Small intestine (tissue), 7 donors: ENCODE measurements around the gene TEDC2. TPM values are rescaled to one million over a fixed set of nuclear protein-coding genes. Genes with fewer than 3 reads are reported as not detected.
A peak's percentile ranks its signal among the peaks of the same experiment; 100 is the strongest.

Experiments used
- DNase-seq, 2 donors: peaks; one replicate each; pipeline versions ENCODE4 v3.0.0 to v3.0.0-alpha.2; 2013
- FAIRE-seq: peaks from 2 replicates; lab custom pipeline; 2012; peaks lifted over from hg19 to GRCh38; lab: Jason Lieb, UNC
- H3K27ac ChIP-seq, 3 donors: one replicate each; pipeline ENCODE4 v1.5.1; 2013; ENCODE audit warnings: low read length in 2 of 3, mild to moderate bottlenecking in 2 of 3, control low read depth in 1 of 3, inconsistent platforms in 1 of 3, low read depth in 1 of 3, moderate library complexity in 1 of 3
- H3K27me3 ChIP-seq, 3 donors: one replicate each; pipeline ENCODE4 v1.6.1; 2013; ENCODE audit warnings: low read length in 3 of 3, inconsistent platforms in 1 of 3; ENCODE audit not compliant: control insufficient read depth in 3 of 3, insufficient read depth in 3 of 3
- H3K36me3 ChIP-seq, 3 donors: one replicate each; pipeline ENCODE4 v1.6.1; 2013; ENCODE audit warnings: low read length in 3 of 3, inconsistent platforms in 1 of 3, low read depth in 1 of 3, mild to moderate bottlenecking in 1 of 3, moderate library complexity in 1 of 3; ENCODE audit not compliant: control insufficient read depth in 3 of 3, insufficient read depth in 2 of 3
- H3K4me1 ChIP-seq, 3 donors: one replicate each; pipeline ENCODE4 v1.6.1; 2013; ENCODE audit warnings: low read length in 2 of 3, inconsistent platforms in 1 of 3, low read depth in 1 of 3, mild to moderate bottlenecking in 1 of 3, moderate library complexity in 1 of 3; ENCODE audit not compliant: control insufficient read depth in 3 of 3, insufficient read depth in 2 of 3
- H3K4me3 ChIP-seq, 3 donors: one replicate each; pipeline ENCODE4 v1.5.1; 2013; ENCODE audit warnings: low read length in 3 of 3, control low read depth in 1 of 3, inconsistent platforms in 1 of 3, low read depth in 1 of 3, mild to moderate bottlenecking in 1 of 3, moderate library complexity in 1 of 3
- H3K9me3 ChIP-seq, 2 donors: one replicate each; pipeline ENCODE4 v1.6.1; 2013; ENCODE audit warnings: low read depth in 1 of 2, low read length in 1 of 2; ENCODE audit not compliant: control insufficient read depth in 2 of 2, insufficient read depth in 1 of 2
- WGBS, 3 donors: extraction: QIAGEN DNeasy Blood & Tissue Kit; methylation state at CpG; one replicate each; pipeline ENCODE4 v1.1.7; 2013; 5-methylcytosine and 5-hydroxymethylcytosine counted together
- polyA plus RNA-seq, 4 donors: library from polyadenylated mRNA; stranded (reverse) in 3 of 4; unstranded in 1 of 4; fragments of 200-250 nt in 3 of 4; fragments of 120-200 nt in 1 of 4; gene quantifications; one replicate each; pipeline versions ENCODE4 v1.2.1 to v1.2.3, GENCODE V29; 2013
- donor health status: healthy with polysubstance abuse.
- donor health status: control.
- donor health status: control.
- donor health status: Bipolar disorder and iron deficiency.
- donor health status: healthy.

The TEDC2 gene
- polyA plus RNA-seq, 4 donors, result 0.67 to 7.7 (median 3.0) TPM

DNA sequence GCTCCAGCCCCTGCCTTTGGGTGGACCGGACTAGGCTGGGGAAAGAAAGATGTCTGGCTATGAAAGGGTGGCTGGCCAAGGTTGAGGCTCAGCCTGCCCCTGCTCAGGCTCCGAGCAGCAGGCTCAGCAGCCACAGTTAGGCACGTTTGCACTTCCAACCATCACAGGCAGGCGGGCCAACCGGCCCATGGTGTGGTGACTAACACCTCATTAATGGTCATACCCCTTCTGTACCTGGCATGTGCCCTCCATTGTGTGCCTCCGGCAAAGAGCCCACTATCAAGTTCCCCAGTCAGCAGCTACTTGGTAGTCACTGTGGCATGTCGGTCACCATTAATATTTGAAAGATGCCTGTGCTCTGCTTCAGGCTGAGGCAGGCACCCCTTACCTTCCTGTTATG is 21.8 kb downstream of the TEDC2 start:
- no peaks in the 10 kb centered on the region for H3K27me3 ChIP-seq
- 67 to 78% (median 73%) methylated on average over 7 of the region's 7 CpGs for whole genome bisulfite sequencing, 3 donors
- no peak for DNase-seq
- FAIRE-seq, result no peak
- H3K4me1 ChIP-seq, result peaks cover 0 to 25% (median 0%) of the 10 kb centered on the region in 3 donors
- H3K36me3 ChIP-seq, result peaks cover 0 to 46% (median 0%) of the 10 kb centered on the region in 3 donors
- H3K9me3 ChIP-seq, result no peaks in the 10 kb centered on the region
- no peak overlapping the region for H3K4me3 ChIP-seq
- no peak overlapping the region for H3K27ac ChIP-seq

GRCh38 chr16:2482249-2482648 is 22.3 kb downstream of the TEDC2 start:
- no peaks in the 10 kb centered on the region for H3K9me3 ChIP-seq
- no peak for FAIRE-seq
- 74 to 82% (median 80%) methylated on average over 13 of the region's 13 CpGs for WGBS, 3 donors
- DNase-seq, result no peak
- H3K36me3 ChIP-seq, result peaks cover 0 to 51% (median 0%) of the 10 kb centered on the region in 3 donors
- peaks cover 0 to 28% (median 0%) of the 10 kb centered on the region in 3 donors for H3K4me1 ChIP-seq
- H3K27me3 ChIP-seq, result no peaks in the 10 kb centered on the region
- H3K4me3 ChIP-seq, result no peak overlapping the region
- H3K27ac ChIP-seq, result no peak overlapping the region

- DNase-seq, result no peak
- Histone ChIP-seq H3K36me3 (peaks cover 0 to 51% (median 0%) of the 10 kb centered on the region in 3 donors), H3K9me3 (no peaks in the 10 kb centered on the region), H3K4me1 (peaks cover 0 to 34% (median 0%) of the 10 kb centered on the region in 3 donors), H3K4me3 (no peak overlapping the region), H3K27ac (no peak overlapping the region), H3K27me3 (no peaks in the 10 kb centered on the region)
- no peak for FAIRE-seq
- 61 to 87% (median 74%) methylated on average over 30 to 32 of the region's 32 CpGs for WGBS, 3 donors
Observed at GRCh38 chr16:2482708-2483534, 23.0 kb downstream of the TEDC2 start.

DNA sequence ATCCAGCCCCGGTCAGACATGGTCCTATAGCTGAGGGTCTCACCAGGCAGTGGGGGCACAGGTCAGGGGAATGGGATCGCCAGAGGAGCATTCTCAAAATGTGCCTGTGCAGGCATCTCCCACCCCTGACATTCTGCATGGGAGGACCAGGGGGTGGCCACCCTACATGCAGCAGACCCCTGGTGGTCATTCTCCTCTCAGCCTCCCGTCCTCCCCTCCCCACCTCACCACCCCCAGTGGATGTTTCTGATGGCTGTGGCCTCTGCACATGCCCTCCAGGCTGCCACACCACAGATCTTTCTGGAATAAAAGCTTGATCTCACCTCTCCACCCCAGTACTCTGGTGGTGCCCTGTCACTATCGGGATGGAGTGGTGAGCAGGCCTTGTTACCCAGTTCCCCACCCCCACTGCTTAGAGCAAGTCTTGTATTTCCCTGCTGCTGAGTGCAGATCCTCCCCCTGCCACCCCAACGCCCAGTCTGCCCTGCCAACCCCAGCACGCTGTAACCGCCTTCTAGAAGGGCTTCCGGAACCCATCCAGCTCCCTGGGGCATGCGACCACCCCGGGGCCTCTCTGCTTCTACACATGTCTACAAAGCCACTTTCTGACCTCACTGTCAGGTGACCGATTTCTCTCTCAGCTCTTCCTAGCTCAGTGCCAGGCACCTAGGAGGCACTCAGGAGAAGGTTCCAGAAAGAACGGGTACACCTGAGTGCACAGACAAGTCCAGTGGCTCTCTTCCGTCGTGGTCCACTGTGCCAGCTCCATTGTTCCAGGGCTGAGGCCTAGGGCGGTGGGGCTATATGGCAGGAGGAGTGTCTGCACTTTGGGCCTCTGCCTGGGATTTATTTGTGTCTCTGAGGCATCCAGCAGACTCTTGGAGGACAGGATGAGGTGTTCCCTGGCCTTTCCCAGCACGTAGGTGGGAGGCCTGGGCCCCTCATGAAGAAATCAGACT is 24.3 kb downstream of the TEDC2 start:
- no peak for FAIRE-seq
- Histone ChIP-seq H3K4me3 (no peak overlapping the region), H3K9me3 (no peaks in the 10 kb centered on the region), H3K36me3 (peaks cover 0 to 47% (median 0%) of the 10 kb centered on the region in 3 donors), H3K27me3 (no peaks in the 10 kb centered on the region), H3K27ac (no peak overlapping the region), H3K4me1 (peaks cover 0 to 37% (median 0%) of the 10 kb centered on the region in 3 donors)
- WGBS, 3 donors, result 93 to 94% (median 94%) methylated on average over 16 of the region's 16 CpGs
- no peak for DNase-seq

GRCh38 chr16:2484898-2485508 is 25.1 kb downstream of the TEDC2 start:
- peaks cover 0 to 48% (median 0%) of the 10 kb centered on the region in 3 donors for H3K36me3 ChIP-seq
- H3K4me1 ChIP-seq, result peaks cover 0 to 37% (median 0%) of the 10 kb centered on the region in 3 donors
- DNase-seq, result peak in 1 of 2 donors; percentile 55
- no peak for FAIRE-seq
- H3K9me3 ChIP-seq, result no peaks in the 10 kb centered on the region
- no peak overlapping the region for H3K4me3 ChIP-seq
- no peaks in the 10 kb centered on the region for H3K27me3 ChIP-seq
- H3K27ac ChIP-seq, result no peak overlapping the region
- 73 to 83% (median 80%) methylated on average over 13 of the region's 13 CpGs for WGBS, 3 donors

GRCh38 chr16:2485811-2486507 is 26.1 kb downstream of the TEDC2 start:
- no peaks in the 10 kb centered on the region for H3K9me3 ChIP-seq
- H3K27ac ChIP-seq, result no peak overlapping the region
- no peak for DNase-seq
- H3K36me3 ChIP-seq, result peaks cover 0 to 53% (median 2%) of the 10 kb centered on the region in 3 donors
- H3K27me3 ChIP-seq, result no peaks in the 10 kb centered on the region
- FAIRE-seq, result no peak
- H3K4me3 ChIP-seq, result no peak overlapping the region
- WGBS, 3 donors, result 84 to 90% (median 85%) methylated on average over 31 to 33 of the region's 33 CpGs
- H3K4me1 ChIP-seq, result peaks cover 0 to 37% (median 0%) of the 10 kb centered on the region in 3 donors

DNA sequence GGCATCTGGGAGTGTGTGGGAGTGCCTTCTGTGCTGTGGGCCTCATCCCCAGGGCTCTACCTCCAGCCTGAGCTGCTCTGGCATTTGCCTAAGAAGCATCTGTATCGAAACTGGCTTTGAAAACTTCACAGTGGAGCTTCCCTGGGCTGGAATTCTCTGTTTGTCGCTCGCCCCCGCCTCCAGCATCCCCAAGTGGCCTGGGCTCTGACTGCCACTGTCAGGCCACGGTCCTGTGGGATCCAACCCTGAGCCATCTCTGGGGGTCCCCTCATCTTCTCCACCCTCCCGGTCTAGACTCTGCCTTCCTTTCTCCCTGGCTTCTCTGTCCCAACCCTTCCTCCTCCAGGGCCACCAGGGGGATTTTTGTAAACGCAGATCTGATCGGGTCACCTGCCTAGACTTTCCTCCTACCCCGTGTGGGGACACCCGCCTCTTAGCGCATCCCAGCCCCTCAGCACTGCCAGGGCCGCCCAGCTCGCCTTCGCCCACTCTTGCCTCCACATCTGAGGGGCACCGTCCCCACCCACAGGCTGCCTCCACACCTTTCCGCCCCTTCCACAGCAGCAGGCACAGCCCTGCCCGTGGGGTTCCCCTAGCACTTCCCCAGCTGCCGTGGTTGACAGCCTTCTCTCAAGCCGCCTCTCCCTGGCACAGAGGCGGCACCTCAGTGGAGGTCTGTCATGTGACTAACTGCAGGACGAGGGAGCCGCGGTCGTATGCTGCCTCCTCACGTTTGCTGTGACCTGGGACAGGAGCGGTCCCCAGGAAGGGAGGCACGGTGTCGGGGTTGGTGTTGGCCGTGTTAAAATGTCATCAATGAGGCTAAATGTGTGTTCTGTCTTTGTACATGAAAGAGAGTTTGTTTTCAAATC is 27.0 kb downstream of the TEDC2 start:
- H3K27ac ChIP-seq, result no peak overlapping the region
- 58 to 60% (median 59%) methylated on average over 29 of the region's 29 CpGs for WGBS, 3 donors
- H3K4me1 ChIP-seq, result peaks cover 0 to 37% (median 0%) of the 10 kb centered on the region in 3 donors
- DNase-seq, result peak; percentile 30 to 51
- no peaks in the 10 kb centered on the region for H3K27me3 ChIP-seq
- H3K4me3 ChIP-seq, result no peak overlapping the region
- H3K36me3 ChIP-seq, result peaks cover 0 to 45% (median 2%) of the 10 kb centered on the region in 3 donors
- FAIRE-seq, result no peak
- no peaks in the 10 kb centered on the region for H3K9me3 ChIP-seq
